ENCODE results near the gene IRF6.

GRCh38 chr1:209829716-209830115 lies 23.8 kb upstream of the IRF6 start:
- TF ChIP-seq YY1 (IDR thresholded peaks at IDR 0.05; ENCODE audit: low read depth, low read length), result no peak
- no peak for TF ChIP-seq EZH2 (IDR thresholded peaks at IDR 0.05; ENCODE audit: low read depth, low read length, severe bottlenecking)
- TF ChIP-seq FOSL1 (IDR thresholded peaks at IDR 0.05; ENCODE audit: insufficient read depth, low read depth, low read length), result no peak
- TF ChIP-seq POLR2A (IDR thresholded peaks at IDR 0.05; ENCODE audit: control extremely low read depth in 1 of 2, low read depth in 2 of 2, low read length in 2 of 2), result no peak
- no peak for TF ChIP-seq CTCF (IDR thresholded peaks at IDR 0.05; ENCODE audit: control extremely low read depth in 1 of 3, insufficient read depth in 1 of 3, low read depth in 1 of 3, low read length in 3 of 3)
- TF ChIP-seq BRCA1 (IDR thresholded peaks at IDR 0.05; ENCODE audit: low read depth, low read length), result no peak
- TF ChIP-seq SUZ12 (IDR thresholded peaks at IDR 0.05; ENCODE audit: low read length), result no peak
- TF ChIP-seq ASH2L (IDR thresholded peaks at IDR 0.05; ENCODE audit: low read length), result no peak
- no peak for TF ChIP-seq POLR2AphosphoS5 (IDR thresholded peaks at IDR 0.05; ENCODE audit: low read depth, low read length)
- no peak for TF ChIP-seq GTF2F1 (IDR thresholded peaks at IDR 0.05; ENCODE audit: borderline replicate concordance, low read depth, low read length)
- TF ChIP-seq TAF1 (IDR thresholded peaks at IDR 0.05; ENCODE audit: low read depth, low read length), result no peak
- TF ChIP-seq JUN (IDR thresholded peaks at IDR 0.05; ENCODE audit: low read depth, low read length), result no peak
- no peak for TF ChIP-seq USF2 (IDR thresholded peaks at IDR 0.05; ENCODE audit: low read length)
- no peak for TF ChIP-seq GABPA (IDR thresholded peaks at IDR 0.05; ENCODE audit: borderline replicate concordance, insufficient read depth, low read length)

Measured in H1 (cell line).